PFSK-1 (cell line): ENCODE results near the gene SLC43A1.
A peak's percentile ranks its signal among the peaks of the same experiment; 100 is the strongest.

Source experiments
- FOXP2 ChIP-seq: optimal IDR thresholded peaks from 2 replicates; pipeline ENCODE3; 2011; ENCODE audit warnings: borderline replicate concordance, control low read depth, inconsistent platforms; ENCODE audit not compliant: insufficient read depth; ENCODE audit errors: extremely low read length, extremely low read depth
- POLR2AphosphoS5 ChIP-seq: IDR thresholded peaks from 2 replicates; pipeline ENCODE4 v1.6.1; 2012; ENCODE audit warnings: low read depth, mild to moderate bottlenecking, control low read depth, low read length, moderate library complexity
- REST ChIP-seq, 2 experiments: IDR thresholded peaks; 2 replicates each; pipeline versions ENCODE4 v1.6.1 to v1.8.0; 2011 to 2012; ENCODE audit warnings: low read depth in 2 of 2, low read length in 2 of 2, control low read depth in 1 of 2, inconsistent platforms in 1 of 2, mild to moderate bottlenecking in 1 of 2, moderate library complexity in 1 of 2; ENCODE audit not compliant: insufficient read depth in 1 of 2
- SIN3A ChIP-seq: IDR thresholded peaks from 2 replicates; pipeline ENCODE4 v1.6.1; 2012; ENCODE audit warnings: mild to moderate bottlenecking, low read length, moderate library complexity, borderline replicate concordance; ENCODE audit not compliant: insufficient read depth
- TAF1 ChIP-seq: IDR thresholded peaks from 2 replicates; pipeline ENCODE4 v1.6.1; 2012; ENCODE audit warnings: low read length, control low read depth, borderline replicate concordance; ENCODE audit not compliant: insufficient read depth

SLC43A1 gene

GRCh38 chr11:57497303-57498247, 17.9 kb downstream of the SLC43A1 start:
- TF ChIP-seq POLR2AphosphoS5: no peak
- TF ChIP-seq REST (IDR thresholded peaks at IDR 0.05; ENCODE audit: insufficient read depth in 1 of 2, low read depth in 2 of 2, low read length in 2 of 2): no peak
- no peak for TF ChIP-seq SIN3A
- no peak for TF ChIP-seq TAF1
- TF ChIP-seq FOXP2: no peak

- TF ChIP-seq SIN3A (no peak), TAF1 (no peak), REST (IDR thresholded peaks at IDR 0.05; ENCODE audit: insufficient read depth in 1 of 2, low read depth in 2 of 2, low read length in 2 of 2) (no peak), FOXP2 (no peak), POLR2AphosphoS5 (no peak)
These were observed 19.2 kb downstream of the SLC43A1 start for GRCh38 chr11:57496109-57496820.

- TF ChIP-seq POLR2AphosphoS5 (0 out of 2 replicates have a peak, but pooled peaks have one; percentile 21), TAF1 (no peak), REST (IDR thresholded peaks at IDR 0.05; ENCODE audit: insufficient read depth in 1 of 2, low read depth in 2 of 2, low read length in 2 of 2) (no peak), FOXP2 (peak; percentile 24)
These were observed 21.7 kb downstream of the SLC43A1 start for GRCh38 chr11:57493507-57494503.

GRCh38 chr11:57491371-57492061, 24.0 kb downstream of the SLC43A1 start:
- TF ChIP-seq SIN3A (no peak), POLR2AphosphoS5 (no peak), TAF1 (no peak), REST (IDR thresholded peaks at IDR 0.05; ENCODE audit: insufficient read depth in 1 of 2, low read depth in 2 of 2, low read length in 2 of 2) (no peak), FOXP2 (no peak)
